Left ventricle myocardium inferior (tissue), 1 donor: ENCODE measurements around the gene CCN2. TPM values are rescaled to one million over a fixed set of nuclear protein-coding genes. Genes with fewer than 3 reads are reported as not detected.

Source experiments
- DNase-seq: peaks from one replicate; pipeline ENCODE4 v3.0.0-alpha.2; 2020
- H3K27ac ChIP-seq: fragments of 200-600 bp; replicated peaks from 2 replicates; pipeline ENCODE4 v1.8.0; 2021
- H3K27me3 ChIP-seq: fragments of 200-600 bp; 2 replicates; pipeline ENCODE4 v1.8.0; 2021; ENCODE audit warnings: low read depth
- H3K36me3 ChIP-seq: fragments of 200-600 bp; 2 replicates; pipeline ENCODE4 v1.8.0; 2021
- H3K4me1 ChIP-seq: fragments of 200-600 bp; 2 replicates; pipeline ENCODE4 v1.8.0; 2021
- H3K4me3 ChIP-seq: fragments of 200-600 bp; 2 replicates; pipeline ENCODE4 v1.8.0; 2021; ENCODE audit warnings: mild to moderate bottlenecking, moderate library complexity
- H3K9me3 ChIP-seq: fragments of 200-600 bp; replicated peaks from 2 replicates; pipeline ENCODE4 v1.8.0; 2021
- CTCF ChIP-seq: fragments of 200-600 bp; IDR thresholded peaks from 2 replicates; pipeline ENCODE4 v1.8.0; 2021; ENCODE audit warnings: antibody characterized with exemption, mild to moderate bottlenecking, borderline replicate concordance
- intact Hi-C: fragments of 100-400 bp; cut with micrococcal nuclease; formaldehyde crosslinking; loops from one replicate; pipeline ENCODE4 v1.11.0; 2022
- total RNA-seq: library from RNA; stranded (reverse); fragmentation: NEBNext Ultra II Directional; extraction: Animal tissue kit (Norgen Biotek cat#: 25700); gene quantifications from one replicate; pipeline ENCODE4 v1.2.1, GENCODE V29; 2021
- donor health status: DM: no; HTN: yes; CAD: no; lungs with severe emphysema.

CCN2 gene
- total RNA-seq, 1 donor from 2014 or later: 33.0 TPM

GRCh38 chr6:131936156-131936555, 15.0 kb downstream of the CCN2 start:
- no peak for TF ChIP-seq CTCF
- Histone ChIP-seq H3K4me3 (no peak overlapping the region), H3K9me3 (no peaks in the 10 kb centered on the region), H3K27me3 (no peaks in the 10 kb centered on the region), H3K4me1 (no peaks in the 10 kb centered on the region), H3K36me3 (no peaks in the 10 kb centered on the region), H3K27ac (no peak overlapping the region)
- intact Hi-C loops: no loop called here
- no peak for DNase-seq

GRCh38 chr6:131931063-131931750, 20.0 kb downstream of the CCN2 start:
- Histone ChIP-seq H3K4me1 (no peaks in the 10 kb centered on the region), H3K36me3 (no peaks in the 10 kb centered on the region), H3K27ac (no peak overlapping the region), H3K27me3 (no peaks in the 10 kb centered on the region), H3K4me3 (no peak overlapping the region), H3K9me3 (no peaks in the 10 kb centered on the region)
- no peak for DNase-seq
- intact Hi-C loops: no loop called here
- TF ChIP-seq CTCF: no peak

GRCh38 chr6:131929976-131930375, 21.2 kb downstream of the CCN2 start:
- no peak for TF ChIP-seq CTCF
- DNase-seq: no peak
- no peak overlapping the region for H3K27ac ChIP-seq
- no peaks in the 10 kb centered on the region for H3K27me3 ChIP-seq
- H3K36me3 ChIP-seq: no peaks in the 10 kb centered on the region
- H3K4me1 ChIP-seq: no peaks in the 10 kb centered on the region
- intact Hi-C loops: loop anchor here (10.0 kb wide), 1 partner anchor 235 kb away; no protein-coding TSS in a partner anchor
- H3K4me3 ChIP-seq: no peak overlapping the region
- no peaks in the 10 kb centered on the region for H3K9me3 ChIP-seq

GRCh38 chr6:131929264-131929663, 21.9 kb downstream of the CCN2 start:
- no peaks in the 10 kb centered on the region for H3K27me3 ChIP-seq
- no peaks in the 10 kb centered on the region for H3K36me3 ChIP-seq
- H3K27ac ChIP-seq: no peak overlapping the region
- DNase-seq: no peak
- TF ChIP-seq CTCF: no peak
- H3K9me3 ChIP-seq: peaks cover under 1% of the 10 kb centered on the region
- H3K4me1 ChIP-seq: no peaks in the 10 kb centered on the region
- H3K4me3 ChIP-seq: no peak overlapping the region
- intact Hi-C loops: loop anchor here (10.0 kb wide), 1 partner anchor 236 kb away; no protein-coding TSS in a partner anchor

- DNase-seq: no peak
Measured at GRCh38 chr6:131924881-131925474, 26.2 kb downstream of the CCN2 start.

More at GRCh38 chr6:131924881-131925474, 26.2 kb downstream of the CCN2 start:
- no peaks in the 10 kb centered on the region for H3K27me3 ChIP-seq
- no peak overlapping the region for H3K4me3 ChIP-seq
- intact Hi-C loops: loop anchor here (10.0 kb wide), 1 partner anchor 240 kb away; no protein-coding TSS in a partner anchor
- peak; percentile 74 for TF ChIP-seq CTCF
- no peaks in the 10 kb centered on the region for H3K4me1 ChIP-seq
- no peaks in the 10 kb centered on the region for H3K36me3 ChIP-seq
- H3K9me3 ChIP-seq: peaks cover 25% of the 10 kb centered on the region
- H3K27ac ChIP-seq: no peak overlapping the region
